ENCODE data around the gene TLE1. TPM values are rescaled to one million over a fixed set of nuclear protein-coding genes. Genes with fewer than 3 reads are reported as not detected.
"Not testable (repeated sequence)": the region's sequence is repeated elsewhere in the genome, so short reads cannot be mapped to it uniquely, and the experiment has no call there.

The TLE1 gene
- total RNA-seq, 3 donors from 2014 or later: 42.9 to 51.8 (median 47.3) TPM

GRCh38 chr9:81646337-81646736, 43.0 kb downstream of the TLE1 start:
- Histone ChIP-seq H3K9me3 (no peaks in the 10 kb centered on the region), H3K4me3 (no peak overlapping the region), H3K4me1 (ENCODE audit: low read depth) (no peaks in the 10 kb centered on the region), H3K36me3 (ENCODE audit: low read depth) (no peaks in the 10 kb centered on the region)
- ATAC-seq: no peak
- no peak for TF ChIP-seq CTCF (IDR thresholded peaks at IDR 0.05)
- intact Hi-C loops (cut with DNase I, micrococcal nuclease): no loop called here
- DNase-seq: no peak

GRCh38 chr9:81644513-81644912, 44.8 kb downstream of the TLE1 start:
- H3K4me3 ChIP-seq; H3K36me3 ChIP-seq (ENCODE audit: low read depth); intact Hi-C loops (cut with DNase I, micrococcal nuclease); DNase-seq; ATAC-seq; H3K4me1 ChIP-seq (ENCODE audit: low read depth); H3K9me3 ChIP-seq: not testable (repeated sequence)

- no peak for TF ChIP-seq CTCF (IDR thresholded peaks at IDR 0.05)
- Histone ChIP-seq H3K9me3 (no peaks in the 10 kb centered on the region), H3K36me3 (ENCODE audit: low read depth) (no peaks in the 10 kb centered on the region), H3K4me1 (ENCODE audit: low read depth) (no peaks in the 10 kb centered on the region), H3K4me3 (no peak overlapping the region)
- DNase-seq: no peak
- no peak for ATAC-seq
- intact Hi-C loops (cut with DNase I, micrococcal nuclease): no loop called here
These were observed 52.1 kb downstream of the TLE1 start for GRCh38 chr9:81637276-81637675.

- H3K9me3 ChIP-seq: no peaks in the 10 kb centered on the region
- H3K4me3 ChIP-seq: no peak overlapping the region
- H3K36me3 ChIP-seq (ENCODE audit: low read depth): no peaks in the 10 kb centered on the region
- DNase-seq (no peak), ATAC-seq (no peak)
- intact Hi-C loops (cut with DNase I, micrococcal nuclease): no loop called here
- no peaks in the 10 kb centered on the region for H3K4me1 ChIP-seq (ENCODE audit: low read depth)
- TF ChIP-seq CTCF (IDR thresholded peaks at IDR 0.05): no peak
These were observed 53.1 kb downstream of the TLE1 start for GRCh38 chr9:81636255-81636599.

- TF ChIP-seq CTCF (IDR thresholded peaks at IDR 0.05): no peak
- no peak for ATAC-seq
- no peak for DNase-seq
- no peaks in the 10 kb centered on the region for H3K36me3 ChIP-seq (ENCODE audit: low read depth)
- H3K4me1 ChIP-seq (ENCODE audit: low read depth): no peaks in the 10 kb centered on the region
- no peaks in the 10 kb centered on the region for H3K9me3 ChIP-seq
- no peak overlapping the region for H3K4me3 ChIP-seq
- intact Hi-C loops (cut with DNase I, micrococcal nuclease): no loop called here
These were observed 53.7 kb downstream of the TLE1 start for GRCh38 chr9:81635521-81636254.

GRCh38 chr9:81634915-81635516, 54.3 kb downstream of the TLE1 start:
- no peaks in the 10 kb centered on the region for H3K36me3 ChIP-seq (ENCODE audit: low read depth)
- intact Hi-C loops (cut with DNase I, micrococcal nuclease): no loop called here
- H3K9me3 ChIP-seq: no peaks in the 10 kb centered on the region
- ATAC-seq (no peak), DNase-seq (no peak)
- no peaks in the 10 kb centered on the region for H3K4me1 ChIP-seq (ENCODE audit: low read depth)
- TF ChIP-seq CTCF (IDR thresholded peaks at IDR 0.05): no peak
- no peak overlapping the region for H3K4me3 ChIP-seq
